WTC11 (cell line): ENCODE results near the gene DNAH14. TPM values are rescaled to one million over a fixed set of nuclear protein-coding genes. Genes with fewer than 3 reads are reported as not detected.
A peak's percentile ranks its signal among the peaks of the same experiment; 100 is the strongest.

Experiments
- ATAC-seq: fragments of 200-7000 bp; cut with Tn5 transposase; 2 replicates; pipeline ENCODE4 v1.10.0; 2021; ENCODE audit warnings: mild to moderate bottlenecking, moderate library complexity
- CTCF ChIA-PET: fragments of 300-600 bp; sonication (Branson Sonifier 250); formaldehyde crosslinking; loops from one replicate; lab custom pipeline; 2021; ENCODE audit warnings: antibody characterized with exemption; lab: Charles Lee
- POLR2A ChIA-PET: fragments of 350-600 bp; sonication (Branson Sonifier 250); formaldehyde crosslinking; loops from one replicate; lab custom pipeline; 2021; ENCODE audit warnings: antibody characterized with exemption; lab: Charles Lee
- DNase-seq: peaks from one replicate; pipeline ENCODE4 v3.0.0; 2021; ENCODE audit warnings: low spot score
- H3K27ac Mint-ChIP-seq: 2 replicates; pipeline ENCODE4 v1.8.0; 2021; ENCODE audit warnings: mixed read lengths
- H3K27me3 Mint-ChIP-seq: 2 replicates; pipeline ENCODE4 v1.8.0; 2021; ENCODE audit warnings: low read depth, mild to moderate bottlenecking, moderate library complexity, mixed read lengths
- H3K36me3 Mint-ChIP-seq: 2 replicates; pipeline ENCODE4 v1.8.0; 2021; ENCODE audit warnings: mixed read lengths
- H3K4me1 Mint-ChIP-seq: 2 replicates; pipeline ENCODE4 v1.8.0; 2022; ENCODE audit warnings: mixed read lengths
- H3K4me3 Mint-ChIP-seq: 2 replicates; pipeline ENCODE4 v1.8.0; 2021; ENCODE audit warnings: mild to moderate bottlenecking, moderate library complexity, mixed read lengths
- H3K9me3 Mint-ChIP-seq: 2 replicates; pipeline ENCODE4 v1.8.0; 2021; ENCODE audit warnings: mixed read lengths
- ELF4 ChIP-seq: sonication (generic); formaldehyde crosslinking; IDR thresholded peaks from 2 replicates; pipeline ENCODE4 v1.8.1; 2022; ENCODE audit warnings: low read depth, mild to moderate bottlenecking, moderate library complexity, missing genetic modification reagents
- IRF2 ChIP-seq: sonication (generic); formaldehyde crosslinking; IDR thresholded peaks from 2 replicates; pipeline ENCODE4 v1.8.0; 2022; ENCODE audit warnings: low read depth, missing genetic modification reagents, borderline replicate concordance
- NFYB ChIP-seq: sonication (generic); formaldehyde crosslinking; conservative IDR thresholded peaks from 2 replicates; pipeline ENCODE4 v1.8.0; 2022; ENCODE audit warnings: low read depth, missing genetic modification reagents
- OVOL2 ChIP-seq: fragments of 250-450 bp; sonication (Bioruptor Pico); IDR thresholded peaks from 2 replicates; pipeline ENCODE4 v1.9.0; 2021; ENCODE audit warnings: mild to moderate bottlenecking, borderline replicate concordance
- SOX15 ChIP-seq: fragments of 250-450 bp; sonication (Bioruptor Pico); IDR thresholded peaks from 2 replicates; pipeline ENCODE4 v1.9.0; 2021; ENCODE audit warnings: mild to moderate bottlenecking
- ZNF121 ChIP-seq: sonication (generic); formaldehyde crosslinking; IDR thresholded peaks from 2 replicates; pipeline ENCODE4 v1.8.0; 2023; ENCODE audit warnings: missing genetic modification reagents
- ZNF138 ChIP-seq: sonication (generic); formaldehyde crosslinking; conservative IDR thresholded peaks from 2 replicates; pipeline ENCODE4 v1.8.1; 2022; ENCODE audit warnings: mild to moderate bottlenecking, moderate library complexity, missing genetic modification reagents
- ZNF219 ChIP-seq: sonication (generic); formaldehyde crosslinking; IDR thresholded peaks from 2 replicates; pipeline ENCODE4 v1.8.0; 2023; ENCODE audit warnings: missing genetic modification reagents, mild to moderate bottlenecking, borderline replicate concordance
- ZNF263 ChIP-seq: sonication (generic); formaldehyde crosslinking; IDR thresholded peaks from 2 replicates; pipeline ENCODE4 v1.8.1; 2022; ENCODE audit warnings: low read depth, mild to moderate bottlenecking, moderate library complexity, missing genetic modification reagents
- ZNF416 ChIP-seq: fragments of 250-450 bp; sonication (Bioruptor Pico); IDR thresholded peaks from 2 replicates; pipeline ENCODE4 v1.9.0; 2021; ENCODE audit warnings: mild to moderate bottlenecking, inconsistent platforms
- ZNF423 ChIP-seq: fragments of 250-450 bp; sonication (Bioruptor Pico); IDR thresholded peaks from 2 replicates; pipeline ENCODE4 v2.1.2; 2022; ENCODE audit warnings: mild to moderate bottlenecking, moderate library complexity
- total RNA-seq: library from RNA; stranded (reverse); gene quantifications from 3 replicates; pipeline ENCODE4 v1.2.3, GENCODE V29; 2021
- TF ChIP-seq, protein P1 (sequence below): sonication (generic); formaldehyde crosslinking; IDR thresholded peaks from 2 replicates; pipeline ENCODE4 v1.8.1; 2022; ENCODE audit warnings: mild to moderate bottlenecking, missing genetic modification reagents, moderate library complexity, borderline replicate concordance
- TF ChIP-seq, protein P2 (sequence below): sonication (generic); formaldehyde crosslinking; IDR thresholded peaks from 2 replicates; pipeline ENCODE4 v1.8.1; 2022; ENCODE audit warnings: missing genetic modification reagents, borderline replicate concordance
- TF ChIP-seq, protein P3 (sequence below): sonication (generic); formaldehyde crosslinking; IDR thresholded peaks from 2 replicates; pipeline ENCODE4 v1.8.0; 2023; ENCODE audit warnings: missing genetic modification reagents, mild to moderate bottlenecking, borderline replicate concordance
- TF ChIP-seq, protein P4 (sequence below): sonication (generic); formaldehyde crosslinking; IDR thresholded peaks from 2 replicates; pipeline ENCODE4 v1.8.1; 2023; ENCODE audit warnings: mild to moderate bottlenecking, missing genetic modification reagents, moderate library complexity
- TF ChIP-seq, protein P5 (sequence below): sonication (generic); formaldehyde crosslinking; IDR thresholded peaks from 2 replicates; pipeline ENCODE4 v1.8.0; 2022; ENCODE audit warnings: mild to moderate bottlenecking, missing genetic modification reagents
- TF ChIP-seq, protein P6 (sequence below): fragments of 250-450 bp; sonication (Bioruptor Pico); IDR thresholded peaks from 2 replicates; pipeline ENCODE4 v1.9.0; 2021; ENCODE audit warnings: mild to moderate bottlenecking, borderline replicate concordance

Gene DNAH14
- total RNA-seq, 1 experiment from 2014 or later: 34.1 TPM

DNA sequence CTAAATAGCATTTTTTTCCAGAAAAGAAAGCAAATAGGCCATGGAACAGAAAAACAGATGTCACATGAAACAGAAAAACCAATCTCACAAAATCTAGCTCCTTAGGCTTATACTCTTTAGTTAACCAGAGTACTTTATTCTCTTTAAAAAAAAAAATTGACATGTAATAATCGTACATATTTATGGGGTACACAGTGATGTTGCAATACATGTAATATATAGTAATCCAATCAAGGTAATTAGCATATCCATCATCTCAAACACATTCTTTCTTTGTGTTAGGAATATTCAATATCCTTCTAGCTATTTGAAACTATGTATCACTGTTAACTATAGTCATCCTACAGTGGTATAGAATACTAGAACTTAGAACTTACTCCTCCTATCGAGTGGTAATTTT, 478.3 kb downstream of the DNAH14 start:
- peaks cover 53% of the 10 kb centered on the region for H3K36me3 Mint-ChIP-seq
- H3K4me3 Mint-ChIP-seq: no peak overlapping the region
- CTCF ChIA-PET: interaction anchor here (0.9 to 1.3 kb wide), 2 partner anchors 15 to 73 kb away, joined by 3 read pairs; no protein-coding TSS in a partner anchor
- POLR2A ChIA-PET: no interaction called here
- ATAC-seq (no peak), DNase-seq (no peak)
- H3K27ac Mint-ChIP-seq: no peak overlapping the region
- TF ChIP-seq ZNF416 (CRISPR knock-in tag) (no peak), OVOL2 (no peak), IRF2 (CRISPR knock-in tag) (no peak), ZNF219 (CRISPR knock-in tag) (no peak), ELF4 (CRISPR knock-in tag) (no peak)
- TF ChIP-seq, protein P1, sequence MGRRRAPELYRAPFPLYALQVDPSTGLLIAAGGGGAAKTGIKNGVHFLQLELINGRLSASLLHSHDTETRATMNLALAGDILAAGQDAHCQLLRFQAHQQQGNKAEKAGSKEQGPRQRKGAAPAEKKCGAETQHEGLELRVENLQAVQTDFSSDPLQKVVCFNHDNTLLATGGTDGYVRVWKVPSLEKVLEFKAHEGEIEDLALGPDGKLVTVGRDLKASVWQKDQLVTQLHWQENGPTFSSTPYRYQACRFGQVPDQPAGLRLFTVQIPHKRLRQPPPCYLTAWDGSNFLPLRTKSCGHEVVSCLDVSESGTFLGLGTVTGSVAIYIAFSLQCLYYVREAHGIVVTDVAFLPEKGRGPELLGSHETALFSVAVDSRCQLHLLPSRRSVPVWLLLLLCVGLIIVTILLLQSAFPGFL (CRISPR knock-in tag): no peak
- peaks cover 31% of the 10 kb centered on the region for H3K4me1 Mint-ChIP-seq
- no peaks in the 10 kb centered on the region for H3K27me3 Mint-ChIP-seq
- H3K9me3 Mint-ChIP-seq: no peaks in the 10 kb centered on the region

DNA sequence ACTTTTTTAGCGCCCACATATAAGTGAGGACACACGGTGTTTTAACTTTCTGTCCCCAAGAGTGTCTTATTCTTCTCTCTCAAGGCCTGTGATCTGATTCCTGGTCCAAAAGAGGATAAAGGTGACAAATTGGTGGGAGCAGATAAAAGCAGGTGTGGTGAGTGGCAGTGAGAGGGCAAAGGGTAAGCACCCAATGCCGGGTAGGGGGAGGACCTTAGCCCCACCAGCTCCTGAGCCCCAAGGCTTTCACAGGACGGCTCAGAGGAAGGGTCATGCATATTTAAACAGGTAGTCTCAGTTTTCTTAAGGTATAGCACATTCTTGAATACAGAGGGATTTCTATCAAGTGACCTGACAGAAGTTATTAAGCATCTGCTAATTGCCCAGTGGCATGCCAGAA, 478.8 kb downstream of the DNAH14 start:
- Mint-ChIP-seq H3K27me3 (no peaks in the 10 kb centered on the region), H3K27ac (no peak overlapping the region), H3K4me1 (peaks cover 31% of the 10 kb centered on the region)
- TF ChIP-seq, protein P2, sequence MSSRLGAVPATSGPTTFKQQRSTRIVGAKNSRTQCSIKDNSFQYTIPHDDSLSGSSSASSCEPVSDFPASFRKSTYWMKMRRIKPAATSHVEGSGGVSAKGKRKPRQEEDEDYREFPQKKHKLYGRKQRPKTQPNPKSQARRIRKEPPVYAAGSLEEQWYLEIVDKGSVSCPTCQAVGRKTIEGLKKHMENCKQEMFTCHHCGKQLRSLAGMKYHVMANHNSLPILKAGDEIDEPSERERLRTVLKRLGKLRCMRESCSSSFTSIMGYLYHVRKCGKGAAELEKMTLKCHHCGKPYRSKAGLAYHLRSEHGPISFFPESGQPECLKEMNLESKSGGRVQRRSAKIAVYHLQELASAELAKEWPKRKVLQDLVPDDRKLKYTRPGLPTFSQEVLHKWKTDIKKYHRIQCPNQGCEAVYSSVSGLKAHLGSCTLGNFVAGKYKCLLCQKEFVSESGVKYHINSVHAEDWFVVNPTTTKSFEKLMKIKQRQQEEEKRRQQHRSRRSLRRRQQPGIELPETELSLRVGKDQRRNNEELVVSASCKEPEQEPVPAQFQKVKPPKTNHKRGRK (CRISPR knock-in tag): no peak
- TF ChIP-seq NFYB (CRISPR knock-in tag) (no peak), SOX15 (no peak)
- TF ChIP-seq, protein P3, sequence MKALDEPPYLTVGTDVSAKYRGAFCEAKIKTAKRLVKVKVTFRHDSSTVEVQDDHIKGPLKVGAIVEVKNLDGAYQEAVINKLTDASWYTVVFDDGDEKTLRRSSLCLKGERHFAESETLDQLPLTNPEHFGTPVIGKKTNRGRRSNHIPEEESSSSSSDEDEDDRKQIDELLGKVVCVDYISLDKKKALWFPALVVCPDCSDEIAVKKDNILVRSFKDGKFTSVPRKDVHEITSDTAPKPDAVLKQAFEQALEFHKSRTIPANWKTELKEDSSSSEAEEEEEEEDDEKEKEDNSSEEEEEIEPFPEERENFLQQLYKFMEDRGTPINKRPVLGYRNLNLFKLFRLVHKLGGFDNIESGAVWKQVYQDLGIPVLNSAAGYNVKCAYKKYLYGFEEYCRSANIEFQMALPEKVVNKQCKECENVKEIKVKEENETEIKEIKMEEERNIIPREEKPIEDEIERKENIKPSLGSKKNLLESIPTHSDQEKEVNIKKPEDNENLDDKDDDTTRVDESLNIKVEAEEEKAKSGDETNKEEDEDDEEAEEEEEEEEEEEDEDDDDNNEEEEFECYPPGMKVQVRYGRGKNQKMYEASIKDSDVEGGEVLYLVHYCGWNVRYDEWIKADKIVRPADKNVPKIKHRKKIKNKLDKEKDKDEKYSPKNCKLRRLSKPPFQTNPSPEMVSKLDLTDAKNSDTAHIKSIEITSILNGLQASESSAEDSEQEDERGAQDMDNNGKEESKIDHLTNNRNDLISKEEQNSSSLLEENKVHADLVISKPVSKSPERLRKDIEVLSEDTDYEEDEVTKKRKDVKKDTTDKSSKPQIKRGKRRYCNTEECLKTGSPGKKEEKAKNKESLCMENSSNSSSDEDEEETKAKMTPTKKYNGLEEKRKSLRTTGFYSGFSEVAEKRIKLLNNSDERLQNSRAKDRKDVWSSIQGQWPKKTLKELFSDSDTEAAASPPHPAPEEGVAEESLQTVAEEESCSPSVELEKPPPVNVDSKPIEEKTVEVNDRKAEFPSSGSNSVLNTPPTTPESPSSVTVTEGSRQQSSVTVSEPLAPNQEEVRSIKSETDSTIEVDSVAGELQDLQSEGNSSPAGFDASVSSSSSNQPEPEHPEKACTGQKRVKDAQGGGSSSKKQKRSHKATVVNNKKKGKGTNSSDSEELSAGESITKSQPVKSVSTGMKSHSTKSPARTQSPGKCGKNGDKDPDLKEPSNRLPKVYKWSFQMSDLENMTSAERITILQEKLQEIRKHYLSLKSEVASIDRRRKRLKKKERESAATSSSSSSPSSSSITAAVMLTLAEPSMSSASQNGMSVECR (CRISPR knock-in tag): no peak
- TF ChIP-seq, all 79 proteins: peak for 0
- ATAC-seq: peak; percentile 86
- ChIA-PET CTCF (interaction anchor here (0.9 to 1.3 kb wide), 2 partner anchors 15 to 73 kb away, joined by 3 read pairs; no protein-coding TSS in a partner anchor), POLR2A (no interaction called here)
- no peak for DNase-seq
- H3K4me3 Mint-ChIP-seq: 0 out of 2 replicates have a peak overlapping the region, but pooled peaks have one; percentile 0
- no peaks in the 10 kb centered on the region for H3K9me3 Mint-ChIP-seq
- peaks cover 49% of the 10 kb centered on the region for H3K36me3 Mint-ChIP-seq

DNA sequence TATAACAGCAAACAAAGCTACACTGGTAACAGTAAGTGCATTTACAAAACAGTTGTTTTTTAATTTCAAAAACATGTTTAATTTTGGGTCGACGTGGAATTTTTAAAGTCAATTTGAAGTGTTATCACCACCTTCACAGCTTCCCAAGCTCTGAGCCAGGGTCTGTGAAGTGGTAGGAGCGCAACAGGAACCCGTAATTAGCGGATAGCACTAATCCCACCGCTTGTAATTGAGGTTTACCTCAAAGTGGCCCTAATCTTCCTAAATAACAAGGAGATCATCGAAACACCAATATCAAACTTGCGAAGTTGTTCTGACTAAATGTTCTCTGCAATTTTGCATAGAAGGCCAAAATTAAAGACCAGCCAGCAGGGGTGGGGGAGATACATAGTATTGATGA, 479.6 kb downstream of the DNAH14 start:
- POLR2A ChIA-PET: no interaction called here
- CTCF ChIA-PET: no interaction called here
- no peak for ATAC-seq
- no peak for DNase-seq
- no peak overlapping the region for H3K27ac Mint-ChIP-seq
- peaks cover 31% of the 10 kb centered on the region for H3K4me1 Mint-ChIP-seq
- no peaks in the 10 kb centered on the region for H3K9me3 Mint-ChIP-seq
- peaks cover 47% of the 10 kb centered on the region for H3K36me3 Mint-ChIP-seq
- H3K27me3 Mint-ChIP-seq: no peaks in the 10 kb centered on the region
- no peak overlapping the region for H3K4me3 Mint-ChIP-seq
- TF ChIP-seq ZNF263 (no peak), ZNF219 (CRISPR knock-in tag) (no peak), ZNF423 (CRISPR knock-in tag) (no peak), ZNF138 (no peak), ZNF121 (CRISPR knock-in tag) (no peak)
- TF ChIP-seq, protein P4, sequence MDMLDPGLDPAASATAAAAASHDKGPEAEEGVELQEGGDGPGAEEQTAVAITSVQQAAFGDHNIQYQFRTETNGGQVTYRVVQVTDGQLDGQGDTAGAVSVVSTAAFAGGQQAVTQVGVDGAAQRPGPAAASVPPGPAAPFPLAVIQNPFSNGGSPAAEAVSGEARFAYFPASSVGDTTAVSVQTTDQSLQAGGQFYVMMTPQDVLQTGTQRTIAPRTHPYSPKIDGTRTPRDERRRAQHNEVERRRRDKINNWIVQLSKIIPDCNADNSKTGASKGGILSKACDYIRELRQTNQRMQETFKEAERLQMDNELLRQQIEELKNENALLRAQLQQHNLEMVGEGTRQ: no peak
- TF ChIP-seq, protein P5, sequence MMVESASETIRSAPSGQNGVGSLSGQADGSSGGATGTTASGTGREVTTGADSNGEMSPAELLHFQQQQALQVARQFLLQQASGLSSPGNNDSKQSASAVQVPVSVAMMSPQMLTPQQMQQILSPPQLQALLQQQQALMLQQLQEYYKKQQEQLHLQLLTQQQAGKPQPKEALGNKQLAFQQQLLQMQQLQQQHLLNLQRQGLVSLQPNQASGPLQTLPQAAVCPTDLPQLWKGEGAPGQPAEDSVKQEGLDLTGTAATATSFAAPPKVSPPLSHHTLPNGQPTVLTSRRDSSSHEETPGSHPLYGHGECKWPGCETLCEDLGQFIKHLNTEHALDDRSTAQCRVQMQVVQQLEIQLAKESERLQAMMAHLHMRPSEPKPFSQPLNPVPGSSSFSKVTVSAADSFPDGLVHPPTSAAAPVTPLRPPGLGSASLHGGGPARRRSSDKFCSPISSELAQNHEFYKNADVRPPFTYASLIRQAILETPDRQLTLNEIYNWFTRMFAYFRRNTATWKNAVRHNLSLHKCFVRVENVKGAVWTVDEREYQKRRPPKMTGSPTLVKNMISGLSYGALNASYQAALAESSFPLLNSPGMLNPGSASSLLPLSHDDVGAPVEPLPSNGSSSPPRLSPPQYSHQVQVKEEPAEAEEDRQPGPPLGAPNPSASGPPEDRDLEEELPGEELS (CRISPR knock-in tag): no peak
- TF ChIP-seq, protein P6, sequence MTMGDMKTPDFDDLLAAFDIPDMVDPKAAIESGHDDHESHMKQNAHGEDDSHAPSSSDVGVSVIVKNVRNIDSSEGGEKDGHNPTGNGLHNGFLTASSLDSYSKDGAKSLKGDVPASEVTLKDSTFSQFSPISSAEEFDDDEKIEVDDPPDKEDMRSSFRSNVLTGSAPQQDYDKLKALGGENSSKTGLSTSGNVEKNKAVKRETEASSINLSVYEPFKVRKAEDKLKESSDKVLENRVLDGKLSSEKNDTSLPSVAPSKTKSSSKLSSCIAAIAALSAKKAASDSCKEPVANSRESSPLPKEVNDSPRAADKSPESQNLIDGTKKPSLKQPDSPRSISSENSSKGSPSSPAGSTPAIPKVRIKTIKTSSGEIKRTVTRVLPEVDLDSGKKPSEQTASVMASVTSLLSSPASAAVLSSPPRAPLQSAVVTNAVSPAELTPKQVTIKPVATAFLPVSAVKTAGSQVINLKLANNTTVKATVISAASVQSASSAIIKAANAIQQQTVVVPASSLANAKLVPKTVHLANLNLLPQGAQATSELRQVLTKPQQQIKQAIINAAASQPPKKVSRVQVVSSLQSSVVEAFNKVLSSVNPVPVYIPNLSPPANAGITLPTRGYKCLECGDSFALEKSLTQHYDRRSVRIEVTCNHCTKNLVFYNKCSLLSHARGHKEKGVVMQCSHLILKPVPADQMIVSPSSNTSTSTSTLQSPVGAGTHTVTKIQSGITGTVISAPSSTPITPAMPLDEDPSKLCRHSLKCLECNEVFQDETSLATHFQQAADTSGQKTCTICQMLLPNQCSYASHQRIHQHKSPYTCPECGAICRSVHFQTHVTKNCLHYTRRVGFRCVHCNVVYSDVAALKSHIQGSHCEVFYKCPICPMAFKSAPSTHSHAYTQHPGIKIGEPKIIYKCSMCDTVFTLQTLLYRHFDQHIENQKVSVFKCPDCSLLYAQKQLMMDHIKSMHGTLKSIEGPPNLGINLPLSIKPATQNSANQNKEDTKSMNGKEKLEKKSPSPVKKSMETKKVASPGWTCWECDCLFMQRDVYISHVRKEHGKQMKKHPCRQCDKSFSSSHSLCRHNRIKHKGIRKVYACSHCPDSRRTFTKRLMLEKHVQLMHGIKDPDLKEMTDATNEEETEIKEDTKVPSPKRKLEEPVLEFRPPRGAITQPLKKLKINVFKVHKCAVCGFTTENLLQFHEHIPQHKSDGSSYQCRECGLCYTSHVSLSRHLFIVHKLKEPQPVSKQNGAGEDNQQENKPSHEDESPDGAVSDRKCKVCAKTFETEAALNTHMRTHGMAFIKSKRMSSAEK (CRISPR knock-in tag): no peak
